ENCODE results near the gene LYST. TPM values are rescaled to one million over a fixed set of nuclear protein-coding genes. Genes with fewer than 3 reads are reported as not detected.
"Not testable (repeated sequence)": the region's sequence is repeated elsewhere in the genome, so short reads cannot be mapped to it uniquely, and the experiment has no call there.

The LYST gene
- total and polyA plus RNA-seq, 4 experiments from 2014 or later = 4.2 to 35.2 (median 21.0) TPM

DNA sequence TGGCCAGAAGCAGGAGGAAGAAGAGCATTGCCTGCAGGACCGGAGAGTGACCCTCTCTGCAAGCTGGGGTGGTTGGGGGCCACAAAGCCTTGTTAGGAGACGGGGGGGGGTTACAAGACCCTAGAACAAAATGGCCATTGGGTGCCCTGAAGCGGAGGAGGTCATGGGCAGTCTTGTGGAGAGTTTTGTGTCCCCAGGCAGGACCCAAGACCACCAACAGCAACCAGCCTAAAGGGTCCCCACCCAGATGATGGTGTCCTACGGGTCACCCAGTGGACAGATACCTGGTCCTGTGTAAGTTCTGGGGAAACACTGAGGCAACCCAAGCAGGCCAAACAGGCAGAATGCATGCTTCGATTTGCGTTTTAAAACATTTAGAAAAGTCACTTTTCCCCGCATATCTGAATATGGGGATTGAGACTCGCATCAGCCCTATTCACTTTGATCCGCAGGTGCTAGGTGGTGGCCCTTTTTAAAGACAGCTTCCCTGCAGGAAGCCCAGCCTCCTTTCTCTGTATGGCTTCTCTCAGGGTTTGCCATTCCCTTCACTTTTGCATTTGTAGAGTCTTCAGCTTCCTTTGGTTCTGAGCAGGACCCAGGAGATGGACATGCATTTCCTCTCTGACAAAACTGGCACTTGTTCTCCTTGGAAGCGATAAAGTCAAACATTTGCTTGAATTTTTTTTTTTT lies 238.2 kb downstream of the LYST start:
- no peak overlapping the region for H3K27ac ChIP-seq (ENCODE audit: low read depth, low read length)
- no peaks in the 10 kb centered on the region for H3K36me3 Mint-ChIP-seq
- H3K27me3 ChIP-seq (ENCODE audit: insufficient read depth, low read length) = no peaks in the 10 kb centered on the region
- H3K9me3 Mint-ChIP-seq = peaks cover 0 to 3% (median 0%) of the 10 kb centered on the region in 8 donors
- POLR2A ChIA-PET (ENCODE audit: partially characterized antibody) = interaction anchor here (0.6 kb wide), 1 partner anchor 12 kb away, joined by 3 read pairs; no protein-coding TSS in a partner anchor
- CTCF ChIA-PET (ENCODE audit: partially characterized antibody) = interaction anchor here (0.7 kb wide), 1 partner anchor 93 kb away, joined by 3 read pairs; no protein-coding TSS in a partner anchor
- H3K4me3 Mint-ChIP-seq = no peak overlapping the region
- no peaks in the 10 kb centered on the region for H3K36me3 ChIP-seq (ENCODE audit: insufficient read depth, low read length)
- no peak for DNase-seq
- H3K4me1 Mint-ChIP-seq = peaks cover 0 to 10% (median 4%) of the 10 kb centered on the region in 4 donors
- no peaks in the 10 kb centered on the region for H3K4me1 ChIP-seq (ENCODE audit: insufficient read depth, low read length)
- intact Hi-C loops (cut with micrococcal nuclease) = no loop called here
- no peak overlapping the region for H3K27ac Mint-ChIP-seq
- no peak overlapping the region for H3K4me3 ChIP-seq (ENCODE audit: low read length in 2 of 2)
- peaks cover 7 to 13% of the 10 kb centered on the region in 2 donors for H3K27me3 Mint-ChIP-seq
- H3K9me3 ChIP-seq (ENCODE audit: control insufficient read depth in 1 of 2, low read length in 2 of 2) = no peaks in the 10 kb centered on the region

DNA sequence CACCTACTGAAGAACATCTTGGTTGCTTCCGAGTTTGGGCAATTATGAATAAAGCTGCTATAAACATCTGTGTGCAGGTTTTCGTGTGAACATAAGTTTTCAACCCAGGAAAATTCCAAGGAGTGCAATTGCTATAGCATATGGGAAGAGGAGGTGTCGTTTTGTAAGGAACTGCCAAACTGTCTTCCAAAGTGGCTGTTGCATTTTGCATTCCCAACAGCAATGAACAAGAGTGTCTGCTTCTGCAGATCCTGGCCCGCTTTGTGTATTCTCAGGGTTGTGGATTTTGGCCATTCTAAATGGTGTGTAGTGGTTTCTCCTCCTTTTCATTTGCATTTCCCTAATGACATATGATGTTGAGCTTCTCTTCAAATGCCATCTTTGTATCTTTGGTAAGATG lies 240.9 kb downstream of the LYST start:
- Mint-ChIP-seq H3K27me3 (peaks cover 8% of the 10 kb centered on the region in 2 donors), H3K9me3 (peaks cover 0 to 2% (median 0%) of the 10 kb centered on the region in 8 donors), H3K4me3 (no peak overlapping the region), H3K4me1 (peaks cover 0 to 5% (median 0%) of the 10 kb centered on the region in 4 donors), H3K36me3 (no peaks in the 10 kb centered on the region), H3K27ac (no peak overlapping the region)
- H3K4me3 ChIP-seq (ENCODE audit: low read length in 2 of 2) = no peak overlapping the region
- POLR2A ChIA-PET (ENCODE audit: partially characterized antibody) = interaction anchor here (1.0 kb wide), 1 partner anchor 105 kb away, joined by 3 read pairs; no protein-coding TSS in a partner anchor
- H3K9me3 ChIP-seq (ENCODE audit: control insufficient read depth in 1 of 2, low read length in 2 of 2) = no peaks in the 10 kb centered on the region
- no peaks in the 10 kb centered on the region for H3K4me1 ChIP-seq (ENCODE audit: insufficient read depth, low read length)
- H3K27ac ChIP-seq (ENCODE audit: low read depth, low read length) = no peak overlapping the region
- no peaks in the 10 kb centered on the region for H3K36me3 ChIP-seq (ENCODE audit: insufficient read depth, low read length)
- no peak for DNase-seq
- CTCF ChIA-PET (ENCODE audit: partially characterized antibody) = interaction anchor here (1.0 kb wide), 1 partner anchor 13 kb away, joined by 3 read pairs; no protein-coding TSS in a partner anchor
- intact Hi-C loops (cut with micrococcal nuclease) = no loop called here
- no peaks in the 10 kb centered on the region for H3K27me3 ChIP-seq (ENCODE audit: insufficient read depth, low read length)

DNA sequence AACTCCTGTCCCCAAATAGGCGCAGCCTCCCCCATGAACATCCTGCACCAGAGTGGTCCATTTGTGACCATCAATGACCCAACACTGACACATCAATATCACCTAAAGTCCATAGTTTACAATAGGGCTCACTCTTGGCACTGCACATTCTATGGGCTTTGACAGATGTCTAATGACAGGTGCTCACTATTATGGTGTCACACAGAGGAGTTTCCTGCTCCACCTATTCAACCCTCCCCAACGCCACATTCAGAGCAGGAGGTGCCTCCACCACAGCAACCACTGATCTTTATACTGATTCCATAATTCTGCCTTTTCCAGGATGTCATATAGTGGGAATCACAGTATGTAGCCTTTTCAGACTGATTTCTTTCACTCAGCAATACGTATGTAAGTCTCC lies 241.4 kb downstream of the LYST start:
- no peaks in the 10 kb centered on the region for H3K36me3 Mint-ChIP-seq
- intact Hi-C loops (cut with micrococcal nuclease) = no loop called here
- peaks cover 0 to 5% (median 0%) of the 10 kb centered on the region in 4 donors for H3K4me1 Mint-ChIP-seq
- POLR2A ChIA-PET (ENCODE audit: partially characterized antibody) = interaction anchor here (1.0 kb wide), 1 partner anchor 105 kb away, joined by 3 read pairs; no protein-coding TSS in a partner anchor
- no peak overlapping the region for H3K27ac ChIP-seq (ENCODE audit: low read depth, low read length)
- CTCF ChIA-PET (ENCODE audit: partially characterized antibody) = interaction anchor here (0.9 to 1.0 kb wide), 2 partner anchors 9 to 14 kb away, joined by 3 read pairs; no protein-coding TSS in a partner anchor
- H3K9me3 Mint-ChIP-seq = peaks cover 0 to 2% (median 0%) of the 10 kb centered on the region in 8 donors
- H3K36me3 ChIP-seq (ENCODE audit: insufficient read depth, low read length) = no peaks in the 10 kb centered on the region
- peaks cover 8 to 9% of the 10 kb centered on the region in 2 donors for H3K27me3 Mint-ChIP-seq
- no peak overlapping the region for H3K27ac Mint-ChIP-seq
- no peak overlapping the region for H3K4me3 Mint-ChIP-seq
- DNase-seq = no peak
- no peaks in the 10 kb centered on the region for H3K27me3 ChIP-seq (ENCODE audit: insufficient read depth, low read length)
- no peak overlapping the region for H3K4me3 ChIP-seq (ENCODE audit: low read length in 2 of 2)
- no peaks in the 10 kb centered on the region for H3K4me1 ChIP-seq (ENCODE audit: insufficient read depth, low read length)
- no peaks in the 10 kb centered on the region for H3K9me3 ChIP-seq (ENCODE audit: control insufficient read depth in 1 of 2, low read length in 2 of 2)

- Mint-ChIP-seq H3K27ac (no peak overlapping the region), H3K27me3 (peaks cover 8 to 9% of the 10 kb centered on the region in 2 donors), H3K36me3 (no peaks in the 10 kb centered on the region), H3K9me3 (peaks cover 0 to 2% (median 0%) of the 10 kb centered on the region in 8 donors), H3K4me1 (peaks cover 0 to 5% (median 0%) of the 10 kb centered on the region in 4 donors), H3K4me3 (no peak overlapping the region)
- no peak overlapping the region for H3K4me3 ChIP-seq (ENCODE audit: low read length in 2 of 2)
- no peaks in the 10 kb centered on the region for H3K9me3 ChIP-seq (ENCODE audit: control insufficient read depth in 1 of 2, low read length in 2 of 2)
- DNase-seq = no peak
- ChIA-PET POLR2A (ENCODE audit: partially characterized antibody) (no interaction called here), CTCF (ENCODE audit: partially characterized antibody) (interaction anchor here (0.9 to 1.0 kb wide), 2 partner anchors 9 to 24 kb away, joined by 3 to 4 read pairs; no protein-coding TSS in a partner anchor)
- H3K36me3 ChIP-seq (ENCODE audit: insufficient read depth, low read length) = no peaks in the 10 kb centered on the region
- intact Hi-C loops (cut with micrococcal nuclease) = no loop called here
- H3K27me3 ChIP-seq (ENCODE audit: insufficient read depth, low read length) = no peaks in the 10 kb centered on the region
- no peaks in the 10 kb centered on the region for H3K4me1 ChIP-seq (ENCODE audit: insufficient read depth, low read length)
- H3K27ac ChIP-seq (ENCODE audit: low read depth, low read length) = no peak overlapping the region
Measured at GRCh38 chr1:235624721-235625333, 241.9 kb downstream of the LYST start.

DNA sequence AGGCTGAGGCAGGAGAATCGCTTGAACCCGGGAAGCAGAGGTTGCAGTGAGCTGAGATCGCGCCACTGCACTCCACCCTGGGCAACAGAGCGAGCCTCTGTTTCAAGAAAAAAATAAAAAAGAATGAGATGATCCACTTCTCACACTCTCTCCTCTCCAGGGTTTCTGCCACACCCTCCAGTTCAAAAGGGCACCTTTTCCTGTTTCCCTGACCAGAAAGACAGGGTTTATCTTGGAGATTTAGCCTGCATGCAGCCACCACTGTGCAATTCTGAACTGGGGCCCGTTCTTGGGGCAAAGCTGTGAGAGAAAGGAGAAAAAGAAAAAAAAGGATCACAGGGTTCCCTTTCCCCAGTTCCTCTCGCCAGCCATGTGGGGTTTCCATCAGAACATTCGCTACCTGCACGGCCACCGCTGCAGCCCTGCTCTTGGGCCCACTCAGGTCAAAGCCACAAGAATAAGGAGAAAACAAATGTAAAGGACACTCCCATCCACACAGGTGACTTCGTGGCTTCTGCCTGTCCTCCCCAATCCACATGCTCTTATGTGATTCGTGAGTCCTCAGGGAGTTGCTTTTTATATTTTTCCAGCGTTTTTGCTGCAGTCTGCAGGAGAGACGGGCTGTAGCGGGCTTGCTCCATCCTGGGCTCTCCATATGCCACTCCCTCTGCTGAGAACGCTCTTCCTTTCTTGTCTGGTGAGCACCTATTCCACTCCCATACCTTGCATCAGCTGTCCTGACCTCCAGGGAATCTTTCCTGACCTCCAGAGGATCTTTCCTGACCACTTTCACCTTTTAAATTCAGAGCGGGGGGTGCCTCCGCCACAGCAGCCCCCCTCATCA lies 243.5 kb downstream of the LYST start:
- Mint-ChIP-seq H3K36me3 (no peaks in the 10 kb centered on the region), H3K4me3 (no peak overlapping the region), H3K27me3 (peaks cover 6 to 9% of the 10 kb centered on the region in 2 donors), H3K4me1 (peaks cover 0 to 5% (median 0%) of the 10 kb centered on the region in 4 donors), H3K9me3 (peaks cover 0 to 2% (median 0%) of the 10 kb centered on the region in 8 donors), H3K27ac (peak overlapping the region in 1 of 7 donors; percentile 86)
- H3K27me3 ChIP-seq (ENCODE audit: insufficient read depth, low read length) = no peaks in the 10 kb centered on the region
- no peak overlapping the region for H3K27ac ChIP-seq (ENCODE audit: low read depth, low read length)
- no peaks in the 10 kb centered on the region for H3K9me3 ChIP-seq (ENCODE audit: control insufficient read depth in 1 of 2, low read length in 2 of 2)
- no peaks in the 10 kb centered on the region for H3K4me1 ChIP-seq (ENCODE audit: insufficient read depth, low read length)
- H3K4me3 ChIP-seq (ENCODE audit: low read length in 2 of 2) = no peak overlapping the region
- intact Hi-C loops (cut with micrococcal nuclease) = no loop called here
- H3K36me3 ChIP-seq (ENCODE audit: insufficient read depth, low read length) = no peaks in the 10 kb centered on the region
- CTCF ChIA-PET (ENCODE audit: partially characterized antibody) = interaction anchor here (0.7 kb wide), 1 partner anchor 56 kb away, joined by 3 read pairs; no protein-coding TSS in a partner anchor
- DNase-seq = no peak
- POLR2A ChIA-PET (ENCODE audit: partially characterized antibody) = no interaction called here

DNA sequence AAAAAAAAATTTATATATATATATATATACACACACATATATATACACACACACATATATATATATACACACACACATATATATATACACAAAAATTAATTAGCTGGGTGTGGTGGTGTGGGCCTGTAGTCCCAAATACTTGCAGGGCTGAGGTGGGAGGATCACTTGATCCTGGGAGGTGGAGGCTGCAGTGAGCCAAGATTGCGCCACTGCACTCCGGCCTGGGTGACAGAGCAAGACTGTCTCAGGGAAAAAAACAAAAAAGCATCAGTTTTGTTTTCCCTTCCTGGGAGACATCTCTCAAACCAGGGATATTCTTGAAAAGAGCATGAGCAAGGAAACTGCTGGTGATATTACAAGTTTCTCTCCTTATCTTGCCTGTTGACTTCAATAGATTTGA lies 247.6 kb downstream of the LYST start:
- H3K27me3 ChIP-seq (ENCODE audit: insufficient read depth, low read length); DNase-seq; H3K4me3 Mint-ChIP-seq; H3K9me3 ChIP-seq (ENCODE audit: control insufficient read depth in 1 of 2, low read length in 2 of 2); H3K4me1 Mint-ChIP-seq; POLR2A ChIA-PET (ENCODE audit: partially characterized antibody); H3K36me3 Mint-ChIP-seq; H3K9me3 Mint-ChIP-seq; H3K27ac ChIP-seq (ENCODE audit: low read depth, low read length); H3K4me3 ChIP-seq (ENCODE audit: low read length in 2 of 2); intact Hi-C loops (cut with micrococcal nuclease); H3K27me3 Mint-ChIP-seq; H3K27ac Mint-ChIP-seq; H3K4me1 ChIP-seq (ENCODE audit: insufficient read depth, low read length); H3K36me3 ChIP-seq (ENCODE audit: insufficient read depth, low read length): not testable (repeated sequence)
- CTCF ChIA-PET (ENCODE audit: partially characterized antibody) = interaction anchor here (0.7 to 1.2 kb wide), 3 partner anchors 10 to 21 kb away, joined by 3 to 4 read pairs (median 3); no protein-coding TSS in a partner anchor

Measured in CD4-positive, alpha-beta memory T cell (primary cell).